ENCODE results near the gene MRPL44.

Gene MRPL44

GRCh38 chr2:223916181-223916920, 40.9 kb upstream of the MRPL44 start:
- H3K9me3 Mint-ChIP-seq = no peaks in the 10 kb centered on the region
- TF ChIP-seq, protein P1, sequence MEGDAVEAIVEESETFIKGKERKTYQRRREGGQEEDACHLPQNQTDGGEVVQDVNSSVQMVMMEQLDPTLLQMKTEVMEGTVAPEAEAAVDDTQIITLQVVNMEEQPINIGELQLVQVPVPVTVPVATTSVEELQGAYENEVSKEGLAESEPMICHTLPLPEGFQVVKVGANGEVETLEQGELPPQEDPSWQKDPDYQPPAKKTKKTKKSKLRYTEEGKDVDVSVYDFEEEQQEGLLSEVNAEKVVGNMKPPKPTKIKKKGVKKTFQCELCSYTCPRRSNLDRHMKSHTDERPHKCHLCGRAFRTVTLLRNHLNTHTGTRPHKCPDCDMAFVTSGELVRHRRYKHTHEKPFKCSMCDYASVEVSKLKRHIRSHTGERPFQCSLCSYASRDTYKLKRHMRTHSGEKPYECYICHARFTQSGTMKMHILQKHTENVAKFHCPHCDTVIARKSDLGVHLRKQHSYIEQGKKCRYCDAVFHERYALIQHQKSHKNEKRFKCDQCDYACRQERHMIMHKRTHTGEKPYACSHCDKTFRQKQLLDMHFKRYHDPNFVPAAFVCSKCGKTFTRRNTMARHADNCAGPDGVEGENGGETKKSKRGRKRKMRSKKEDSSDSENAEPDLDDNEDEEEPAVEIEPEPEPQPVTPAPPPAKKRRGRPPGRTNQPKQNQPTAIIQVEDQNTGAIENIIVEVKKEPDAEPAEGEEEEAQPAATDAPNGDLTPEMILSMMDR (IDR thresholded peaks at IDR 0.05) = no peak
- H3K27me3 Mint-ChIP-seq (ENCODE audit: low read depth, poor library complexity) = no peaks in the 10 kb centered on the region
- DNase-seq = no peak
- H3K4me1 Mint-ChIP-seq = no peaks in the 10 kb centered on the region
- H3K4me3 Mint-ChIP-seq = no peak overlapping the region
- H3K27ac Mint-ChIP-seq = no peak overlapping the region
- H3K36me3 Mint-ChIP-seq (ENCODE audit: low read depth) = peaks cover 36% of the 10 kb centered on the region

- Mint-ChIP-seq H3K4me1 (no peaks in the 10 kb centered on the region), H3K27ac (peak overlapping the region; percentile 57), H3K4me3 (no peak overlapping the region), H3K9me3 (peaks cover under 1% of the 10 kb centered on the region), H3K36me3 (ENCODE audit: low read depth) (peaks cover 56% of the 10 kb centered on the region), H3K27me3 (ENCODE audit: low read depth, poor library complexity) (no peaks in the 10 kb centered on the region)
- no peak for DNase-seq
- TF ChIP-seq, protein P1 (IDR thresholded peaks at IDR 0.05) = no peak
Measured at GRCh38 chr2:223918671-223919134, 38.6 kb upstream of the MRPL44 start.

DNA sequence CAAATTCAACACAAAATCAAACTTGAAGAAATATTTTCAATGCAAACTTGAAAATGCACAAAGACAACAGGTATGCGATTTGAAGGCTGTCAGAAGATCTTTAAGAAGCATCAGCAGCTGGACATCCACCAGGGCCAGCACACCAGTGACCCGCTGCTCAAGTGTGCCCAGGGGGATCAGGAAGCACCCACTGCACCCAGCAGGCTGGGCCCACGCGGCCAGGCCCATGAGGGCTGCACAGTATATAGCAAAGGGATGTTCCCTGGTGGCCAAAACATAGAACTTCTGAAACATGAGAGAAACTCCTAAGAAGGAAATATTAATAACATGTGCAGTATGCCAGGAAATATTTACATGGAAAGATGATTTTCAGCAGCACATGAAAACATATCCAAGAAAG, 37.2 kb upstream of the MRPL44 start:
- no peaks in the 10 kb centered on the region for H3K27me3 Mint-ChIP-seq (ENCODE audit: low read depth, poor library complexity)

DNA sequence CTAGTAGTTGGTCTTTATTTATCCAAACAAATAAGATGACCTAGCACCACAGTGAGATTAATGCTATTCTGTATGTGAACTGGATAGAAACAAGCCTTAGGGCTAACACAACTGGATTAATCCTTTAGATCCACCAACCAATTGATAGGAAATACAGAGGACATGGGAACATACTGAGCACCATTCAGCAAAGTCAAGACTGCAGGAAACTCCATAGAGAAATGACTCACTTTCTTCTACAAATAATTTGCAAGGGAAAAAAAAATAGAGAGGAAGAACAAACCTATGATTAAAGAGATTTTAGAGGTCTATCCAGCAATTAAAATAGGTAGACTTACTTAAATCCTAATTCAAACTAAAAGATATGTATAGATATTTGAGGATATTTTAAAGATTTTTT, 36.1 kb upstream of the MRPL44 start:
- Mint-ChIP-seq H3K9me3 (peaks cover 22% of the 10 kb centered on the region), H3K36me3 (ENCODE audit: low read depth) (peaks cover 73% of the 10 kb centered on the region)

More for the DNA sequence above, 37.2 kb upstream of the MRPL44 start:
- Mint-ChIP-seq H3K9me3 (peaks cover 11% of the 10 kb centered on the region), H3K36me3 (ENCODE audit: low read depth) (peaks cover 69% of the 10 kb centered on the region), H3K4me1 (no peaks in the 10 kb centered on the region), H3K4me3 (no peak overlapping the region), H3K27ac (no peak overlapping the region)
- TF ChIP-seq, protein P1 (IDR thresholded peaks at IDR 0.05) = no peak
- no peak for DNase-seq

DNA sequence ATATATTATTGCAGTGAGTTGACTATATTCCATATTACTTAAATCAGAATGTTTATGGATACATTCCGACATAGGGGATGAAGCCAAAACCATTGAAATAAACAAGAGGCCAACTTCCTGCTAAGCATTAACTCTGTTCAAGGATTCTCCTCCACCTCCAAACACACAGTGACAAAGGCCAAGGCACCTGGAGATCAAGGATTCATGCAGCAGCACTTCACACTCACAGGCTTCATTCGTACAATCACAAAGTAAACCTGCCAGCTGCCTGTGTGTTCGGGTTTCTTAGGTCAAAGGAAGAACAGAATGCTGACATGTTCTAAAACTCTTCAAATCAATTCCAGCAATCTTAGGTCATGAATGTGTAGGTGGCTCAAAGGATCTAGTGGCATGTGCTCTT, 35.0 kb upstream of the MRPL44 start:
- DNase-seq = no peak

More for the DNA sequence above, 36.1 kb upstream of the MRPL44 start:
- Mint-ChIP-seq H3K4me3 (no peak overlapping the region), H3K27me3 (ENCODE audit: low read depth, poor library complexity) (no peaks in the 10 kb centered on the region), H3K27ac (peak overlapping the region; percentile 12), H3K4me1 (no peaks in the 10 kb centered on the region)
- DNase-seq = no peak
- TF ChIP-seq, protein P1 (IDR thresholded peaks at IDR 0.05) = no peak

More for the DNA sequence above, 35.0 kb upstream of the MRPL44 start:
- peak overlapping the region; percentile 74 for H3K27ac Mint-ChIP-seq
- H3K36me3 Mint-ChIP-seq (ENCODE audit: low read depth) = peaks cover 71% of the 10 kb centered on the region
- no peaks in the 10 kb centered on the region for H3K27me3 Mint-ChIP-seq (ENCODE audit: low read depth, poor library complexity)
- TF ChIP-seq, protein P1 (IDR thresholded peaks at IDR 0.05) = no peak
- no peaks in the 10 kb centered on the region for H3K4me1 Mint-ChIP-seq
- no peak overlapping the region for H3K4me3 Mint-ChIP-seq
- H3K9me3 Mint-ChIP-seq = peaks cover 32% of the 10 kb centered on the region

Measured in nephron progenitor cell (in vitro differentiated cells).